K562 treated with DMSO at 1 percent for 12 hours (cell line): ENCODE measurements around the gene IVD. TPM values are rescaled to one million over a fixed set of nuclear protein-coding genes. Genes with fewer than 3 reads are reported as not detected.

Experiments
- total RNA-seq: library from RNA; unstranded; fragments of 300-600 nt; gene quantifications from 2 replicates; pipeline ENCODE4 v1.2.3, GENCODE V29; 2022; ENCODE audit not compliant: insufficient read depth

IVD gene
- total RNA-seq = 3.2 and 3.3 TPM in 2 replicates

GRCh38 chr15:40405501-40406381 lies at the start of gene IVD:
IVD (plus strand) TSS chr15:40405795; CDS start chr15:40405828, 33 bp downstream.

GRCh38 chr15:40357723-40358470 lies 47.7 kb upstream of the IVD start, which contains the start of gene DISP2:
DISP2 (plus strand) TSS chr15:40358219; CDS start chr15:40358322, 103 bp downstream.

GRCh38 chr15:40382580-40383456 lies 22.8 kb upstream of the IVD start, which contains the start of gene KNSTRN:
KNSTRN (plus strand) TSS chr15:40382721; CDS start chr15:40382836, 115 bp downstream.

GRCh38 chr15:40440743-40441564 lies 35.4 kb downstream of the IVD start, which contains the start of gene BAHD1:
BAHD1 (plus strand) TSS chr15:40440953; CDS start chr15:40458465, 17,512 bp downstream.

GRCh38 chr15:40470423-40471104 lies 65.0 kb downstream of the IVD start, which contains the start of gene CHST14:
CHST14 (plus strand) TSS chr15:40470984; CDS start chr15:40471214, 230 bp downstream.

Other genes starting within 250 kb of the IVD start
- gene BUB1B, start 244.7 kb upstream of the IVD start, total RNA-seq = 15.6 and 50.3 TPM in 2 replicates
- 0.44 TPM in 1 of 2 replicates, not detected in the other for gene PAK6, start 166.7 kb upstream of the IVD start, total RNA-seq
- 1.2 TPM in 1 of 2 replicates, not detected in the other for gene ANKRD63, start 122.7 kb upstream of the IVD start, total RNA-seq
- 4.1 and 7.1 TPM in 2 replicates for gene PLCB2, start 97.9 kb upstream of the IVD start, total RNA-seq
- 14.7 and 22.7 TPM in 2 replicates for gene INAFM2, start 82.1 kb upstream of the IVD start, total RNA-seq
- gene CCDC9B, start 64.9 kb upstream of the IVD start, total RNA-seq = 0.32 and 0.83 TPM in 2 replicates
- not detected in 2 replicates for gene PHGR1, start 54.8 kb upstream of the IVD start, total RNA-seq
- gene DISP2, start 47.6 kb upstream of the IVD start, total RNA-seq = 0.06 TPM in 1 of 2 replicates, not detected in the other
- gene KNSTRN, start 23.1 kb upstream of the IVD start, total RNA-seq = 28.4 and 47.2 TPM in 2 replicates
- 15.2 and 28.2 TPM in 2 replicates for gene BAHD1, start 35.2 kb downstream of the IVD start, total RNA-seq
- 10.8 and 15.0 TPM in 2 replicates for gene CHST14, start 65.2 kb downstream of the IVD start, total RNA-seq
- gene CCDC32, start 159.2 kb downstream of the IVD start, total RNA-seq = 22.0 and 29.8 TPM in 2 replicates
- gene RPUSD2, start 163.5 kb downstream of the IVD start, total RNA-seq = 9.7 and 11.1 TPM in 2 replicates
- gene KNL1, start 188.5 kb downstream of the IVD start, total RNA-seq = 10.6 and 42.9 TPM in 2 replicates